GM18499 (cell line): ENCODE data around the gene KAZN.

Source experiments
- ATAC-seq: cut with Tn5 transposase; IDR thresholded peaks from one replicate; pipeline ENCODE4 v1.9.1; 2021; ENCODE audit warnings: moderate number of reproducible peaks; ENCODE audit not compliant: insufficient read depth, unreplicated experiment

KAZN gene

DNA sequence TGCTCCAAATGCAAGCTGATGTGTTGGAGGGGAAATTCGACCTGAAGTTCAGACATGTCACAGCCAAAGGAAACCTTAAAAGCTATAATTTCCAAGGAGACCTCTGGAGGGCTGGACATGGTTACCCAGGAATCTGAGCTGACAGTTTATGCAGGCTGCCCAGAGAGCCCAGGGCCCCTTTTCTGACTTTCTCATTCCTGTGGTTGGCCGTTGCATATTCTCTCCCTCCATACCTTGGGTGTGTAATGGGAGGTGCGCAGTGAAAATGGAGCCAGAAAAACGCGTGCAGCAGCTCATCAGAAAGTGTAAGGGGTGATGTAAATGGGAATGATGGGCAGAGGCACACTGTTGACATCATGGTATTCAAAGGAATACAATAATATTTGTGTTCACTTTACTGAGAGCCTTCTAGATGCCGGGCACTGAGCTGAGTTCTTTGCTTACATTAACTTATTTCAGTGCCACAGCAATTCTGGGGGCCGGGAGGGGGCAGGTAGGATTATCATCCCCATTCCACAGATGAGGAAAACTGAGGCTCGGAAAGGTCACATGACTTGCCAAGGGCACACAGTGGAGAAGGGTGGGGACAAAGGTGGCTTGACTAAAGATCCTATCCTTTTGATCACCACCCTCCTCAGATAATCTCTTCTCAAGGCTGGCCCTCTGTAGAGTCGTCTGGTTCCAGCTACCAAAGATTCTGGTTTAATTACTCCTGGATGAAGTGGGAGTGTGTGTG is 38.6 kb downstream of the KAZN start:
- no peak for ATAC-seq

- ATAC-seq, result no peak
These were observed 41.0 kb downstream of the KAZN start for GRCh38 chr1:14639291-14640050.

DNA sequence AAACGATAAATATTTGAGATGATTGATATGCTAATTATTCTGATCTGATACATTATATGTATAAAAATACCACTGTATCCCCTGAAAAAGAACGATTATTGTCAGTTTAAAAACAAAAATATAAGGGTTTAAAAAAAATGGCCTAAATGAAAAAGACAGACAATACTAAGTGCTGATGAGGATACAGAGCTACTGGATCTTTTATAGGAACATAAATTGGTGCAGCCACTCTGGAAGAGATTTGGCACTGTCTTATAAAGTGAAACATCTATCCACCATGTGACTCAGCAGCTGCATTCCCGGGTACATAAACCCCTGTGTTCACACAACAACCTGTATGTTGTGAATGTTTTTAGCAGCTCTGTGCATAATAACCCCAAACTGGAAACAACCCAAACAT is 44.2 kb downstream of the KAZN start:
- ATAC-seq, result no peak

GRCh38 chr1:14646973-14647372 is 48.5 kb downstream of the KAZN start:
- ATAC-seq, result no peak

GRCh38 chr1:14647777-14648176 is 49.3 kb downstream of the KAZN start:
- no peak for ATAC-seq

GRCh38 chr1:14648391-14648790 is 49.9 kb downstream of the KAZN start:
- ATAC-seq, result no peak

GRCh38 chr1:14648896-14649855 is 50.7 kb downstream of the KAZN start:
- ATAC-seq, result no peak

GRCh38 chr1:14649976-14650375 is 51.5 kb downstream of the KAZN start:
- ATAC-seq, result no peak

DNA sequence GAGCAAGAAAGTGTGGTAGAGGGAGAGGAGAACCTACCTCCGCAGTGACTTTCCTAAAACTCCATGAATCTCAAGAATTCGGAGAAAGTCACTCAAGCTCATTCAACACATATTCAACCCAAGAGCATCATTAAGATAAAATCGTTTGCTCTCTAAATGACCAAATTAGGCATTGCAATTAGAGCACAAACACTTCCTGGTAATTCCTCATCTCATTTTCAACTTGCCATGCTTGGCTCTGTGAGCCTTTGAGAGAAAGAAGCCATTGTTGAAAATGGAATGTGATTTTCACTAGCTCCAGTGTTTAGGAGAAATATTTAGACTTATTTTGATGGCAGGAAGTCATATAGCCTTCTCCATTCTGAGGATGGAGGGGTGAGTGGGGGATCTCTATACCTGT is 52.5 kb downstream of the KAZN start:
- ATAC-seq, result no peak

DNA sequence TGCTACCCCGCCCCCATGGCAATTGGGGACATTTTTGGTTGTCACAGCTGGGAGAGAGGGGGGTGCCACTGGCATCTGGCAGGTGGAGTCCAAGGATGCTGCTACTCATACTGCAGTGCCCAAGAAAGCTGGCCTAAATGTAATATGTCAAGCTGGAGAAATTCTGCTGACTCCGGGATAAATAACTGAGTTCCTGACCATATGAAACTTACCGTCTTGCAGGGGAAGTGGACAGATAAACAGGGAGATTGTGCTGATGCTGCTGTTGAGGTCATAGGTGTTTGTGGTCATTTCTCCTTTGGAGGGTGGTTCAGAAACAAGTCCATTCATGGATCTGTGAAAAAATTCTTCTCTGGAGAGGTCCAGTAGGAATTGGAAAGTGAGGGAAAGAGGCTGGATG is 54.4 kb downstream of the KAZN start:
- no peak for ATAC-seq

- no peak for ATAC-seq
These were observed 55.0 kb downstream of the KAZN start for GRCh38 chr1:14653461-14653960.

DNA sequence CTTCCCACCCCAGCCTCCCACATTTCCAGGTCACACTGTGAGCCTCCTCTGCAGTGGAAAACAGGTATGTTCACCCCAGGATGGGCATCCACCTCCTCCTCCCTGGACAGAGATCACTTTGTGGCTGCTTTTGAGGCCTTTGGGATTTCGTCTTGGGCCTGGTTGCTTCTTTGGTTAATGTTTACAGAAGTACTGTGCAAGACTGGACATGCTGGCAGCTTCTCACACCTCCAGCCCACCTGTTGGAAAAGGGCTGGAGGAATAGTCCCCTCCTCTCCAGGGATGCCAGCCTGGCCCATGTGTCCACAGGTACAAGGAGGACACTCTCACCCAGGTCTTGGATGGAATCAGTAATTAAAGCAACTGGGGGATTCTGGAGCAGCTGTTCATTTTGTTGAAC is 56.1 kb downstream of the KAZN start:
- no peak for ATAC-seq

GRCh38 chr1:14655385-14655784 is 56.9 kb downstream of the KAZN start:
- ATAC-seq, result no peak

GRCh38 chr1:14656384-14656937 is 58.0 kb downstream of the KAZN start:
- no peak for ATAC-seq

DNA sequence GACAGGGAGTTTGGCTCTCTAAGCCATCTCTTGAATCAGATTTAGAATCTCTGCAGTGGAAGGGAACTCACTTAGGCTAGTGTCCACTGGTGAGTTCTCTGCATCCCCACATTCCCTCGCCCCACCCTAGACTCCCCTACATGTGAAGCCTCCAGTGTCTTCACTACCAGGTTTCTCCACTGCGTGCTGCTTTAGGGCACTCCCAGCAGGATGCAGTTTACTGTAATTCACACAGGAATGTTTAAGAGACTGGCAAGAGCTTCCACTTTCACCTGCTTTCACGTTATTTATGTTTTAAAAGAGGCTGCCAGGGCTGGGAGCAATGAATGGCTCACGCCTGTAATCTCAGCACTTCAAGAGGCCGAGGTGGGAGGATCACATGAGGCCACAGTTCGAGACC is 60.2 kb downstream of the KAZN start:
- no peak for ATAC-seq

GRCh38 chr1:14659913-14660312 is 61.4 kb downstream of the KAZN start:
- ATAC-seq, result no peak

DNA sequence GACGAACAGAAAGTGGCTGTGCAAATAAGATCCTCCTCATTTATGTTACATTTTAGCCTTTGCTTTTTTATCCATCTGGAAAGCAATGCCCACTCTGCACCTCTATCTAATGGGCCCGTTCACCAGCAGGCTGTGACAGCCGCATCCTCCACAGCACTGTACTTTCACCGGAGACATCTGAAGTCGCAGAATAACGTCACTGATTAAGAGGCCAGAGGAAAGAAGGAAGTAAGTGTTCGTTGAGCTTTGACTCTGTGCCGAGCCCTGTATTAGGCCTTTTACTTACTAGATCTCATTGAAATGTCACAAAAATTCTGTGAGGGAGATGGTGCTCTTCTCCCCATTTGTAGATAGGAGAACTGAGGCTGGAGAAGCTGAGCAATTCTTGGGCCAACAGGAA is 62.3 kb downstream of the KAZN start:
- ATAC-seq, result no peak

GRCh38 chr1:14661222-14661621 is 62.7 kb downstream of the KAZN start:
- ATAC-seq, result no peak

DNA sequence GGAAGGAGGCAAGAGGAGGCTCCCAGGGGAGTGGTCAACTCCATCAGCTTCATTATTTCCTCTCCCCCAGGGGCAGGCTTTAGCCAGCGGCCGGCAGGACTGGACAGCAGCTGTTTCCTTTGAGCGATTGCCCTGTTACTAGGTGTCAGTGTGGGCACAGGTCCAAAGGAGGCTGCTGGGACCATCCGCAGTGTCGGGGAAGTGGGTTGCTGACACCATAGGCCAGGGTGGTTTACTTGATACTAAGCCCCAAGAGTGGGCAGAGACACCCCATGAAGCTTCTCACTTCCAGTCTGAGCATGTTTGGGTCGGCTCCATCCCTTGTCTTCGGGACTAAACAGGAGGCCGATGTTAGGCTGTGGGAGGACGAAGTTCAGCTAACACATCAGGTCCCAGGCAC is 63.6 kb downstream of the KAZN start:
- ATAC-seq, result no peak

DNA sequence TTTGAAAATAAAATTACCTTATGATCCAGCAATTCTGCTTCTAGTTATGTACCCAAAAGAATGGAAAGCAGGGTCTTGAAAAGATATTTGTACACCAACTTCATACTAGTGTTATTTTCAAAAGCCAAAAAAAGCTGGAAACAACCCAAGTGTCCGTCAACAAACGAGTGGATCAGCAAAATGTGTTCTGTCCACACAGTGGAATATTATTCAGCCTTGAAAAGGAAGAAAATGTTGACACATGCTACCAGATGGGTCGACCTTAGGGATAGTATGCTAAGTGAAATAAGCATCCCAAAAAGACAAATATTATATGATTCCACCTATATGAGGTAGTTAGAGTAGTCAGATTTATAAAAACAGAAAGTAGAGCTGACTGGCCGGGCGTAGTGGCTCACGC is 65.3 kb downstream of the KAZN start:
- ATAC-seq, result no peak
